Adipocyte (in vitro differentiated cells): ENCODE measurements around the gene CNTN5.

Experiments
- DNase-seq: peaks from one replicate; pipeline ENCODE4 v3.0.0-alpha.2; 2015; ENCODE audit warnings: low read depth
- H3K27me3 ChIP-seq: replicated peaks from 2 replicates; pipeline ENCODE4 v1.7.0; 2013; ENCODE audit warnings: mild to moderate bottlenecking, low read length, moderate library complexity; ENCODE audit not compliant: control insufficient read depth, insufficient read depth
- H3K36me3 ChIP-seq: 2 replicates; pipeline ENCODE4 v1.7.0; 2013; ENCODE audit warnings: low read length, mild to moderate bottlenecking, moderate library complexity; ENCODE audit not compliant: control insufficient read depth, insufficient read depth, severe bottlenecking
- H3K4me1 ChIP-seq: 2 replicates; pipeline ENCODE4 v1.7.0; 2013; ENCODE audit warnings: mild to moderate bottlenecking, low read length, moderate library complexity; ENCODE audit not compliant: control insufficient read depth, insufficient read depth
- H3K4me3 ChIP-seq: 2 replicates; pipeline ENCODE4 v1.7.0; 2013; ENCODE audit warnings: mild to moderate bottlenecking, low read length, moderate library complexity
- H3K9ac ChIP-seq: 2 replicates; pipeline ENCODE4 v1.7.0; 2013; ENCODE audit warnings: mild to moderate bottlenecking, low read length, moderate library complexity
- H3K9me3 ChIP-seq: 2 replicates; pipeline ENCODE4 v1.7.0; 2013; ENCODE audit warnings: mild to moderate bottlenecking, low read length, moderate library complexity; ENCODE audit not compliant: control insufficient read depth

Gene CNTN5

GRCh38 chr11:99020352-99021225 is at the start of gene CNTN5:
TSS of gene CNTN5 (plus strand) at chr11:99020949.
- Histone ChIP-seq H3K27me3 (peaks cover 30% of the 10 kb centered on the region), H3K9me3 (no peaks in the 10 kb centered on the region), H3K4me3 (peak within 1 kb of the TSS; percentile 74), H3K4me1 (no peaks in the 10 kb centered on the region), H3K9ac (no peak within 1 kb of the TSS), H3K36me3 (no peaks in the 10 kb centered on the region)
- DNase-seq = peak; percentile 34

DNA sequence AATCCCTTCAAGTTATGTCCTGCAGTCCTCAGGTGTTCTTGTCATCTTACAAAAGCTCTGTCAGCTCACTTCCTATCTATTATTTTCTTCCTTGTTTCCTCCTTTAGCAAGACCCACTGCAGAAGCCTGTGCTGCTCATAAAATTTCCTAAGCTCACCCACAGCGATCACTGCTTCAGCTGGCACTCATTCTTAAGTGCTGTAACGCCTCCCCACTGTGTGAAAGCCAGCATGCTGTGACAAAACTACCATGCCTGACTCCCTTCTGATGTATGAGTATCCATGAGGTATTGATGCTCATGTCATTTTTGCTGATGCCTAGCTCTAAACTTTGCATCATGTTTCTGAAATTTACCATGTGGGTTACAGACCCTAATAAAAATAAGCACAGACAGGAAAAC is 41.5 kb upstream of the CNTN5 start:
- DNase-seq = no peak
- H3K27me3 ChIP-seq = no peaks in the 10 kb centered on the region
- H3K9me3 ChIP-seq = peaks cover 7% of the 10 kb centered on the region
- H3K36me3 ChIP-seq = no peaks in the 10 kb centered on the region
- H3K4me3 ChIP-seq = no peak overlapping the region
- no peaks in the 10 kb centered on the region for H3K4me1 ChIP-seq
- no peak overlapping the region for H3K9ac ChIP-seq

- Histone ChIP-seq H3K9ac (no peak overlapping the region), H3K36me3 (no peaks in the 10 kb centered on the region), H3K9me3 (no peaks in the 10 kb centered on the region), H3K27me3 (peaks cover 21% of the 10 kb centered on the region), H3K4me3 (no peak overlapping the region), H3K4me1 (no peaks in the 10 kb centered on the region)
- peak; percentile 78 for DNase-seq
These were observed 4.9 kb upstream of the CNTN5 start for GRCh38 chr11:99015634-99016454.

DNA sequence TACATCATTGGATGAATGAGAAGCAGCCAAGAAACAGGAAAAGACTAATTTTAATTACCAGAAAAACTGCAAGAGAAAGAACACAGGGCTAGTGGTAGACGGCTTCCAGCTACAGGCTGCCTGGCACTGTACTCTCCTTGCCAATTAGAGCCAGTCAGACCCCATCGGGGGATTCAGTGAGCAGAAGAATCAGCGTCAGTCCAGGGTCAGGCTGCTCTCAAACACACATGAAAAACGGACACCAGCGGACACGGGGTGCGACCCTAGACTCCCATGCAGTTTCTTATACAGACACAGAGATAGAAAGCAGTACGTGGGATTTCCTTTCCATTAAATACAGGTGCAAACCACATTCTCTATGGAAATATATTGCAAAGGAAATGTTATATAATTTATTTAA is 1.1 kb upstream of the CNTN5 start:
- Histone ChIP-seq H3K9ac (no peak overlapping the region), H3K36me3 (no peaks in the 10 kb centered on the region), H3K4me1 (no peaks in the 10 kb centered on the region), H3K27me3 (peaks cover 30% of the 10 kb centered on the region), H3K4me3 (no peak overlapping the region), H3K9me3 (no peaks in the 10 kb centered on the region)
- no peak for DNase-seq

DNA sequence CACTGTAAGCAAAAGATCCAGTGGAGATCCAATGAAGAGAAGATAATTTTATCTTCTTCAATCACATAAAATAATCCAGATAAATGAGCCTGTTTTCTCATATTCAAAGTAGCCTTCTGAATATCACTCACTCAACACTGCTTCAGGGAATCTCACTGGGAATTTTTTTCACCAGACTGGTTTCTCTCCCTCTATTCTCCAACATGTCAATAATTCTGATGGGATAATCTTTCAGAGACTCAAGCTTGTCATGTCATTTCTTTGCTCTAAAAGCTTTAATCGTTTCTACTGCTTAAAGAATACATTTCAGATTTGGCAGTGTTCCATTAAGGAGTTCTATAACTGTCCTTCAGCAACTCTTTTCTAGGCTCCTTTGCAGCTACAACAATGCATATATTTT is 16.3 kb downstream of the CNTN5 start:
- Histone ChIP-seq H3K36me3 (no peaks in the 10 kb centered on the region), H3K4me1 (no peaks in the 10 kb centered on the region), H3K9me3 (no peaks in the 10 kb centered on the region), H3K9ac (no peak overlapping the region), H3K4me3 (no peak overlapping the region), H3K27me3 (no peaks in the 10 kb centered on the region)
- DNase-seq = no peak

DNA sequence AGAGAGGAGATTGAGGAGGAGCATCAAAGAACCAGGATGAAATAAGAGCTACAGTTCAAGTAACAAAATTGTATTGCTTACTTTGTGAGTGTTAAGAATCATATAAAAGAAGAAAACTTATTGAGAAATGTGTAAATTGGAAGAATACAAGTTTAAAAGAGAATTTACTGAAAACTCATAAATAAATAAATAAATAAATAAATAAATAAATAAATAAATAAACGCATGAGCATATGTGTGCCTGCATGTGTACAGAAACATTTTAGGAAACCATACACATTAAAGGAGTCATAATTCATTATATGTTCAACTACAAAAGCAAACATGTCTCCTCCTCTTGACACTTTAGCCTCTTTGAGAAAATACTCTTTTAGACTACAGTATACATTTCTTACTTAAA is 42.6 kb downstream of the CNTN5 start:
- no peak overlapping the region for H3K4me3 ChIP-seq
- H3K9ac ChIP-seq = no peak overlapping the region
- H3K36me3 ChIP-seq = no peaks in the 10 kb centered on the region
- H3K4me1 ChIP-seq = no peaks in the 10 kb centered on the region
- no peaks in the 10 kb centered on the region for H3K27me3 ChIP-seq
- no peak for DNase-seq
- H3K9me3 ChIP-seq = no peaks in the 10 kb centered on the region

- peak; percentile 11 for DNase-seq
- no peak overlapping the region for H3K4me3 ChIP-seq
- no peaks in the 10 kb centered on the region for H3K36me3 ChIP-seq
- H3K4me1 ChIP-seq = no peaks in the 10 kb centered on the region
- no peaks in the 10 kb centered on the region for H3K27me3 ChIP-seq
- H3K9ac ChIP-seq = no peak overlapping the region
- no peaks in the 10 kb centered on the region for H3K9me3 ChIP-seq
These were observed 44.4 kb downstream of the CNTN5 start for GRCh38 chr11:99065121-99065520.

DNA sequence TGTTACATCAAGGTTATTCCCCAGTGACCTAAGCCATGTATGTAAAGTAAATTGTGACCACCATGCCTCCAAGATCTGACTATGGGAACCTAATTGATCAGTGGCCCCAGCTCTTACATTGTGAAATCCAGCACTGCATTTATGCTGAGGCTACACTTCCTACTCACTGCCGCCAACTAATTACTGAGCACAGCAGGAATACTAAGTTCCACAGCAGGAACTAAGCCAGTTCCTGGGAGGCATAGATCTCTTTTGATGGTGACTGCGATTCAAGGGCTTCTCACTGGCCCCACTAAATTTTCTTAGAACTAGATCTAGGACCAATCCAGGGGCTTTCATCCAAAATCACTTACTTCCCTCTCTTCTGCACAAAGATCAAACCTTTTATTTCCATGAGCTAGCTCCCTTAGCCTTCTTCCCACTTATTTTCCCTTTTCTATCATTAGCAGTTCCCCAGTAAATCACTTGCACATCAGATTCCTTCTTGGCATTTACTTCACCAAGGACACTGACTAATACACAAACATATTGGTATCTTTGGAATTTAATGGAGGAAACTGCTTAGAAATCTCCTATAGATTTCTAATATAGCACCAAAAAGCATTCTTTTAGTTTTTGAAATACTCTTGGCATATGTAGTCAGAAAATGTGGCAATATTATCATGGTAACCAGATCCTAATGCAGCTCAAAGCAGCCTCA is 46.0 kb downstream of the CNTN5 start:
- DNase-seq = no peak
- no peak overlapping the region for H3K4me3 ChIP-seq
- H3K9ac ChIP-seq = no peak overlapping the region
- H3K36me3 ChIP-seq = no peaks in the 10 kb centered on the region
- H3K4me1 ChIP-seq = no peaks in the 10 kb centered on the region
- no peaks in the 10 kb centered on the region for H3K9me3 ChIP-seq
- H3K27me3 ChIP-seq = no peaks in the 10 kb centered on the region

DNA sequence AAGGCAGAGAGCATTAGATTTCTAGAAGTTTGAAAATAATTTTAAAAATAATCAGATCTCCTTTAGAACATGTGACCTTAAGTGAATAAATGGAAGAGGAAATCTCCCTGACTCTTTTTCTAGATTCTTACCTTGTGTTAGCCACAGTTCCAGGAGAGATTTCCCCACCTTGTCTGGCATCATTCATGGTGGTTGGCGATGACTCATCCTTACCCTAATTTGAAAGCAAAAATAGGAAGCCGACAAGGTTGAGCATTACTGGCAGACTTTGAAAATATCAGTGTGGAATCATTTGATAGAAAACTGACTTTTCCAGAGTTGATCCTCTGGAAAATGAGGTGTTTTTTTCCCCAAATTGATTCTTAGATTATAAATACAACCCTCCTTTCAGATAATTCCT is 48.1 kb downstream of the CNTN5 start:
- no peaks in the 10 kb centered on the region for H3K4me1 ChIP-seq
- H3K9ac ChIP-seq = no peak overlapping the region
- no peak overlapping the region for H3K4me3 ChIP-seq
- H3K27me3 ChIP-seq = no peaks in the 10 kb centered on the region
- H3K9me3 ChIP-seq = no peaks in the 10 kb centered on the region
- no peak for DNase-seq
- H3K36me3 ChIP-seq = no peaks in the 10 kb centered on the region

- peak overlapping the region; percentile 25 for H3K9ac ChIP-seq
- no peaks in the 10 kb centered on the region for H3K36me3 ChIP-seq
- DNase-seq = peak; percentile 25
- H3K4me3 ChIP-seq = peak overlapping the region; percentile 84
- no peaks in the 10 kb centered on the region for H3K27me3 ChIP-seq
- H3K9me3 ChIP-seq = no peaks in the 10 kb centered on the region
- H3K4me1 ChIP-seq = no peaks in the 10 kb centered on the region
These were observed 49.2 kb downstream of the CNTN5 start for GRCh38 chr11:99069856-99070444.

- no peaks in the 10 kb centered on the region for H3K36me3 ChIP-seq
- no peak overlapping the region for H3K9ac ChIP-seq
- no peaks in the 10 kb centered on the region for H3K4me1 ChIP-seq
- DNase-seq = no peak
- H3K27me3 ChIP-seq = no peaks in the 10 kb centered on the region
- H3K4me3 ChIP-seq = no peak overlapping the region
- no peaks in the 10 kb centered on the region for H3K9me3 ChIP-seq
These were observed 58.8 kb downstream of the CNTN5 start for GRCh38 chr11:99079576-99079975.
